GM15510 (cell line): Measurements from ENCODE around the gene TARBP1.

Experiments
- POLR2A ChIP-seq: IDR thresholded peaks from 3 replicates; pipeline ENCODE4 v1.6.1; 2011; ENCODE audit warnings: borderline replicate concordance; ENCODE audit not compliant: insufficient read length; ENCODE audit errors: extremely low read depth

TARBP1 gene

DNA sequence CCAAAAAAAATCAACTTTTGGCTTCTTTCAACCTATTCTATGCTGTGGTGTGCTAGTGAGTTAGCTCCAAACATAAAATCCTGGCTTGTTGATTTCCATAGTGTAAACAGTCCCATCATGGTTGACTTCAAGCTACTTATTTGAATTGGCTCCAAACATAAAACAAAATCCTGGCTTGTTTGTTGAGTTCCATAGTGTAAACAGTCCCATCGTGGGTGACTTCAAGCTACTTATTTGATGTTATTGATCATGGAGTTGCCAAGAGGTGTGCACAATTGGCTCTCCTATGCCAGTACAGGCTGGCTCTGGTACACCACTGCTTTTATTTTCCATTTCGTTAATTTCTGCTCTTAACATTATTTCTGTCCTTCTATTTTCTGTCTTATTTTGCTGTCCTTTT lies 107.6 kb downstream of the TARBP1 start:
- no peak for TF ChIP-seq POLR2A

DNA sequence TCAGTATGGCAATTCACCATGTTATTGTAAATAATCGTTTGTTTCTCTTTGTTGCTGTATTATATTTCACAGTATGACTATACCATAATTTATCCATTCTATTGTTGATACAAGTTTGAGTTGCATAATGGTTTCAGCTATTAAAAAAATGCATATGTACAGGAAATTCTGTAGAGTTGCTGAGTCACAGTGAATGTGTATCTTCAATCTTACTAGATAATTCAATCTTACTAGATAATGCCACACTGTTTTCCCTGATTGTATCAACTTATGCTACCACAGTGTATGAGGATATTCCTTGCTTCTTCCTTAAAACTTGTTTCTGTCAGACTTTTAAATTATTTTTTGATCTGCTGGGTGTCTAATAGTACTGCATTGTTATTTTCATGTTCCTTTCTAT lies 109.2 kb downstream of the TARBP1 start:
- TF ChIP-seq POLR2A, result no peak

DNA sequence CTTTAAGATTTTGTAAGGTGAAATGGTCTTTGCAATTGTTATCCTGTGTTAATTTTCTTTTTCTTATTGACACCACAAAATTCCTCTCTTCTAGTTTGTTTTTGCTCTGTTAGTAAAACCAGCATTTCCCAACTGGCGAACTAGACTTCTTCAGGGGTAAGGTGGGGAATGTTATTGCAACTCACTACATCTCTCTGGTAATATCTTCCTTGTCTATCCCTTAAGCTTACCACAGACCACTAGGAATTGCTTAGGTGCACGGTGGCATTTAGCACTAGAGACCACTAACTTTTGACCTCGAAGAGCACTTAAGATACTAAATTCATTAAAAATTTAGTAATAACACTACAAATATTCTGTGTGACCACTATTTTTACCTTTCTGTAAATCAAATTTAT lies 109.9 kb downstream of the TARBP1 start:
- no peak for TF ChIP-seq POLR2A

DNA sequence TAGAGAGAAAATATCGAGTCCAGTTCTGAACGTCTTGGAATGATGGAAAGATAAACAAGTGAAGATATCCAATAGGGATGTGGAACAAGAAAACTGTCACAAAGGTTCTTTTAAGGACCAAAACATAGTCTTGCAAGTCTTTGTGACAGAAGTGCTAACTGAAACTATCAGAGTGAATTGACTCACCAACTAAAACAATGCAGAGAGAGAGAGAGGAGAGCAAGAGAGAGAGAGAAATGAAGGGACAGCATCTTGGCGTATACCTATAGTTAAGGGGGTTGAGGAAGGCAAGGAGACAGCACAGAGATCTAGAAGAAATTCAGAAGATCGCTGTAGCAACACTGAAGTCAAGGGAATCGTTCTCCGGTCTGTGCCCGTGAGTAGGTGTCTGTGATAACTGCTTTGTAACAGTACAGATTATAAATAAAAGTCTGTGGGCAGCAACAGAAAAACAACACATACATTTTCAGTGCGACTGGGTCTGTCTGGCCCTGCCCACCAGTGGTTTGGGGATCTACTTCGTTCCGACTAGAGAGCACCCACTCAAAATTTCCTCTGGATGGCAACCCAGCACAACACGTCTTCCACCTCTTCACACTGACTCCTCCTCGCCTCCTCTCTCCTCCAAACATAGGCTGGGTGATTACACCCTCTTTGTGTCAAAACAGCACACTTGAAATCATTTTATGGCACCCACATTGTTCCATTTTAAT lies 110.5 kb downstream of the TARBP1 start:
- TF ChIP-seq POLR2A, result no peak

- TF ChIP-seq POLR2A, result no peak
Measured at GRCh38 chr1:234362558-234362957, 116.4 kb downstream of the TARBP1 start.

GRCh38 chr1:234361102-234361603 lies 117.8 kb downstream of the TARBP1 start:
- no peak for TF ChIP-seq POLR2A

GRCh38 chr1:234357831-234358230 lies 121.1 kb downstream of the TARBP1 start:
- no peak for TF ChIP-seq POLR2A

GRCh38 chr1:234356615-234357269 lies 122.2 kb downstream of the TARBP1 start:
- TF ChIP-seq POLR2A, result peak; percentile 32

GRCh38 chr1:234355782-234356510 lies 123.0 kb downstream of the TARBP1 start:
- TF ChIP-seq POLR2A, result no peak

DNA sequence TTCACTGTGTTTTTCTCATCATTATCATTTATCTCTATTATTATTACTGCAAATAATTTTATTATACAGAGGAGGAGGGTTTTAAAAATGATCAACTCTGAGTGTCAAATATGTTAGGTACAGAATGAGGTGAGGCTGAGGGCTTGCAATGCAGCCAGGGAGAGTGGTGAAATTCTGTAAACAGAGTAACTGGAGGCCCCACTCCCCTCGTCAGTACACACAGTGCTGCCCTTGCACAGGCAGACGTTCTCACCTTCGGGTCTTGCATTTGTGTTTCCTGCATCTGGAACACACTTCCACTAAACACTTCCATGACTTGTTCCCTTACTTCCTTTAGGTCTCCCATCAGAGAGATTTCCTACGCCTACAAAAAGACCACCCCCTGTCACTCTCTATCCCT lies 130.0 kb downstream of the TARBP1 start:
- no peak for TF ChIP-seq POLR2A

GRCh38 chr1:234345237-234345636 lies 133.7 kb downstream of the TARBP1 start:
- no peak for TF ChIP-seq POLR2A

GRCh38 chr1:234342774-234343173 lies 136.2 kb downstream of the TARBP1 start:
- TF ChIP-seq POLR2A, result no peak
